Measurements from ENCODE around the gene ABCB8.
"Not testable (repeated sequence)": the region's sequence is repeated elsewhere in the genome, so short reads cannot be mapped to it uniquely, and the experiment has no call there.

Gene ABCB8

DNA sequence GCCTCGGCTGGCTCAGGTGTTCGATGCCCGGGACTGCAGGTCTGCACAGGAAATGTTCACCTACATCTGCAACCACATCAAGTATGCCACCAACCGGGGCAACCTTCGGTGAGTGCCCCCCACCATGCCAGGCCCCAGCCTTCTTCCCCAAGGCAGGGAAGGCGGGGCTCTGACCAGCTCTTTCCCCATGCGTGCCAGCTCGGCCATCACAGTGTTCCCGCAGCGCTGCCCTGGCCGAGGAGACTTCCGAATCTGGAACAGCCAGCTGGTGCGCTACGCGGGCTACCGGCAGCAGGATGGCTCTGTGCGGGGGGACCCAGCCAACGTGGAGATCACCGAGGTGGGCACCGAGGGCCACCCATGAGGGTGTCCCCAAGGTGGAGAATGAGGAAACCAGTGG is 29.9 kb upstream of the ABCB8 start:
- no peak for DNase-seq

DNA sequence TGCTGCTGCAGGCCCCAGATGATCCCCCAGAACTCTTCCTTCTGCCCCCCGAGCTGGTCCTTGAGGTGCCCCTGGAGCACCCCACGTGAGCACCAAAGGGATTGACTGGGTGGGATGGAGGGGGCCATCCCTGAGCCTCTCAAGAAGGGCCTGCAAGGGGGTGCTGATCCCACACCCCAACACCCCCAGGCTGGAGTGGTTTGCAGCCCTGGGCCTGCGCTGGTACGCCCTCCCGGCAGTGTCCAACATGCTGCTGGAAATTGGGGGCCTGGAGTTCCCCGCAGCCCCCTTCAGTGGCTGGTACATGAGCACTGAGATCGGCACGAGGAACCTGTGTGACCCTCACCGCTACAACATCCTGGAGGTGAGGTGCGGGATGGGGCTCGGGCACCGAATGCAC is 29.2 kb upstream of the ABCB8 start:
- no peak for DNase-seq

DNA sequence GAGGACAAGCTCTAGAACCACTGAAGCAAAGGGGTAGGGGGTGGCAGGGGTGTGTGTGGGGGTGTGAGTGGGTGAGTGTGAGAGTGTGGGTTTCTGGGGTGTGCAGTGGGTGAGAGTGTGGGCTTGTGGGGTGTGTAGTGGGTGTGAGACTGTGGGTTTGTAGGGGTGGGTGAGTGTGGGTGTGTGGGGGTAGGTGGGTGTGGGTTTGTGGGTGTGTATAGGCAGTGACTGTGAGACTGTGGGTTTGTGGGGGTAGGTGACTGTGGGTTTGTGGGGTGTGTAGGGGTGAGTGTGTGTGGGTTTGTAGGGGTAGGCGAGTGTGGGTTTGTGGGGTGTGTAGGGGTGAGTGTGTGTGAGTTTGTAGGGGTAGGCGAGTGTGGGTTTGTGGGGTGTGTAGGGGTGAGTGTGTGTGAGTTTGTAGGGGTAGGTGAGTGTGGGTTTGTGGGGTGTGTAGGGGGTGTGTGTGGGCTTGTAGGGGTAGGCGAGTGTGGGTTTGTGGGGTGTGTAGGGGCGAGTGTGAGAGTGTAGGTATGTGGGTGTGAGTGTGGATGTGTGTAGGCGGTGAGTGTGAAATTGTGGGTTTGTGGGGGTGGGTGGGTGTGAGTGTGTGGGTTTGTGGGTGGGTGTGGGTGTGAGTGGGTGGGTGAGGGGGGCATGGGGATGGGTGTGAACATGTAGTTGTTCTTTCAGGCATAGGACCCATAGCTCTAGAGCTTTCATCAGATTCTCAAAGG is 28.6 kb upstream of the ABCB8 start:
- DNase-seq, result no peak

DNA sequence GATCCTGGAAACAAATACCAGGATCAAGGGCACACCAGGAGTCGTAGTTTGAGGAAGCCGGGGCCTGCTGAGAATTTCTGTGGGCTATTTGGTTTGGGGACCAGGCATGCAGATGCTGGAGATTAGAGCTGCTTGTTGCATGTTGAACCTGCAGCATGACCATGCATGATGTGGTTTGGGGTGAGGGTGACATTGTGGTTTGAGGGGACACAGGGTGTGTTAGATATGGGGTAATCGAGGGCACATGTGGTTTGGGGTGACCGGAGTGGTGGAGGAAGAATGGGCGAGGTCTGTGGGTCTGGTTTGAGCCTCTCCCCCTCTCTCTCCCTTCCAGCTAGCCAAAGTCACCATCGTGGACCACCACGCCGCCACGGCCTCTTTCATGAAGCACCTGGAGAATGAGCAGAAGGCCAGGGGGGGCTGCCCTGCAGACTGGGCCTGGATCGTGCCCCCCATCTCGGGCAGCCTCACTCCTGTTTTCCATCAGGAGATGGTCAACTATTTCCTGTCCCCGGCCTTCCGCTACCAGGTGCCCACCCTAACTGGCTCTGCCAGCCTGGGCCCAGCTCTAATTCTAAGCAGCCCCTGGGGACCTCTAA is 27.3 kb upstream of the ABCB8 start:
- no peak for DNase-seq

DNA sequence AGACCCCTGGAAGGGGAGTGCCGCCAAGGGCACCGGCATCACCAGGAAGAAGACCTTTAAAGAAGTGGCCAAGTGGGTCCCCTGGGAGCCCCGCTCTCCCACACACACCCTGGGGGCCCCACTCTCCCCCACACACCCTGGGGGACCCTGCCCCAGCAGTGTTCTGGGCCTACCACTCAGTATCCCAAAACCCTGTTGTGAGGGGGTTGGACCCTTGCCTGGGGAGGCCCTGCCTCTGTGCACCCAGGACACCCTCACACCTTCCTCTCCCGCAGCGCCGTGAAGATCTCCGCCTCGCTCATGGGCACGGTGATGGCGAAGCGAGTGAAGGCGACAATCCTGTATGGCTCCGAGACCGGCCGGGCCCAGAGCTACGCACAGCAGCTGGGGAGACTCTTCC is 26.7 kb upstream of the ABCB8 start:
- DNase-seq, result no peak

DNA sequence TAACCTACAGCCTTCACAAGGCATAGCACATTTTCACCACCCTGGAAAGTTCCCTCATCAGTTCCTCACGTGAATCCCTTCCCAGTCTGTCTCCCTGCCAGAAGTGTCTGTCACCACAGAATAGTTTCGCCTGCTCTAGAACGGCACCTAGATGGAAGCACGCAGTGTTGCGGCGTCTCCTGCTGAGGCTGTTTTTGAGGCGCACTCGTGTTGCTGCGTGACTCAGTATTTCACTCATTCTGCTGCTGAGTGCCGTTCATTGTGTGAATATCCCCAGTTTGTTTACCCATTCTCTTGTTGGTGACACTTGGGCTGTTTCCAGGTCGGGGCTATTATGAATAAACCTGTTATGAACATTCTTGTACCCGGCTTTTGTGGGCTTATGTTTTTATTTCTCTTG is 24.7 kb upstream of the ABCB8 start:
- DNase-seq, result no peak

DNA sequence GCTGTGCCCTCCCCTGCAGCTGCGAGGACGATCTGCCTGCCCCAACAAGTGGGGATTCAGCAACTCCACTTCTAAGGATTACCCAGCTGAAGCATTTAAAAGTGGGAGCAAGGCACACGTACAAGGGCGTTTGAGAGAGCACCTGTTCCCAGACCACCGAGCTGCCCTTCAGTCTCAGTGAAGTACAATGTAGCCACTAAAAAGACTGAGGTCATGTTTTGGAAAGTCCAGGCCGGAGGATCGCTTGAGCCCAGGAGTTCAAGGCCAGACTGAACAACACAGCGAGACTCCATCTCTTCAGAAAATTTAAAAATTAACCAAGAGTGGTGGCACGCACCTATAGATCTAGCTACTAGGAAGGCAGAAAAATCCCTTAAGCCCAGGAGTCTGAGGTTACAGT is 22.7 kb upstream of the ABCB8 start:
- no peak for DNase-seq

DNA sequence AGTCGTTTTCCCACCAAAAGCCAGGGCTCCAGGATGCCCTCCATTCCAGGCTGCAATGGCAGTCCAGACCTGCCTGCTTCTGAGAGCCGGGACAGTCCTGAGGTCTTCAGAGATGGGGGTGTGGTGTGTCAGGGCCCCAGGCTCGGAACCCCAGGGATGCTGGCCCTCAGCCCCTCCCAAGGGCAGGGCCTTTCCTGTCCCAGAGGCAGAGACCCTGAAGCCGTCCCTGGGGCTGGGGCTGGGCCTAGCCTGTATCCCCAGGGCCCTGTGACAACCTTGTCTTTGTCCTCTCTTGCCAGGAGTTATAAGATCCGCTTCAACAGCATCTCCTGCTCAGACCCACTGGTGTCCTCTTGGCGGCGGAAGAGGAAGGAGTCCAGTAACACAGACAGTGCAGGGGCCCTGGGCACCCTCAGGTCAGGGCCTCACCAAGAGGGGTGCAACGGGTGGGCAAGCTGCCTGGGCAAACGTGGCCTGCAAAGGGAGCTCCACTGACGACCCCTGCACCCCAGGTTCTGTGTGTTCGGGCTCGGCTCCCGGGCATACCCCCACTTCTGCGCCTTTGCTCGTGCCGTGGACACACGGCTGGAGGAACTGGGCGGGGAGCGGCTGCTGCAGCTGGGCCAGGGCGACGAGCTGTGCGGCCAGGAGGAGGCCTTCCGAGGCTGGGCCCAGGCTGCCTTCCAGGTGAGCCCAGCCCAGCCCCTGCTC is 21.5 kb upstream of the ABCB8 start:
- no peak for DNase-seq

DNA sequence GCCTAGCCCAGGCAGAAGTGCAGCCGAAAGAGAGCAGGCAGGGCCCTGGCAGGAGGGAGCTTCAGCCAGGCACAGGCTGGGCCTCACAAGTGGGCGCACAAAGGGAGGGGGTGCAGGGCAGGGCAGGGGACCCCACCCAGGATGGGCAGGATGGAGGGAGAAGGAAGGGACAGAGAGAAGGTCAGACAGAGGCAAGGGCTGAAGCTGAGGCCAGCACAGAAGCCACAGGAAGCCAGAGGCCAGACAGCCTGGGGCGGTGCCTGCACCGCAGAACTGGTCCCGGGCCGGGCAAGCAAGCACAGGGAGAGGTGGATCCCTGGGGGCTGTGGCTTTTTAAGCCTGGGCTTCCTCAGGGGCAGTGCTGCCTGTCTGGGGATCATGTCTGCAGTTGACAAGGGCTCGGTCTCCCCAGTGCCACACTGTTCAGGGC is 20.8 kb upstream of the ABCB8 start:
- DNase-seq, result no peak

DNA sequence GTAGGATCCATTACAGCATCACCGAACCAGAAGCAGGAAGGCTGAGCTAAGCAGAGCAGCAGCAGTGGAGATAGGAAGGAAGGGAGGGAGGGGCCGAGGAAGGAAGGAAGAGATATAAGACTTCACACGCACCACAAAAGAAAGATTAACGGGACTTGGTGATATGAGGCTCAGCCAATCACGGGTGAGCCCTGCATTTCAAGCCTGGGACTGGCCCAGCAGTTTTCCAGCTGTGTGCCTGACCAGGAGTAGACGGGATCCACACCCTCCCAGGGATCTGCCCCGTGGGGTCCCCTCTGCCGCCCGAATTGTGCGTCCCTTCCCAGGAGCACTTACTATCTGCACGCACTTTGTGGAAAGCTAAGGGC is 20.1 kb upstream of the ABCB8 start:
- no peak for DNase-seq

DNA sequence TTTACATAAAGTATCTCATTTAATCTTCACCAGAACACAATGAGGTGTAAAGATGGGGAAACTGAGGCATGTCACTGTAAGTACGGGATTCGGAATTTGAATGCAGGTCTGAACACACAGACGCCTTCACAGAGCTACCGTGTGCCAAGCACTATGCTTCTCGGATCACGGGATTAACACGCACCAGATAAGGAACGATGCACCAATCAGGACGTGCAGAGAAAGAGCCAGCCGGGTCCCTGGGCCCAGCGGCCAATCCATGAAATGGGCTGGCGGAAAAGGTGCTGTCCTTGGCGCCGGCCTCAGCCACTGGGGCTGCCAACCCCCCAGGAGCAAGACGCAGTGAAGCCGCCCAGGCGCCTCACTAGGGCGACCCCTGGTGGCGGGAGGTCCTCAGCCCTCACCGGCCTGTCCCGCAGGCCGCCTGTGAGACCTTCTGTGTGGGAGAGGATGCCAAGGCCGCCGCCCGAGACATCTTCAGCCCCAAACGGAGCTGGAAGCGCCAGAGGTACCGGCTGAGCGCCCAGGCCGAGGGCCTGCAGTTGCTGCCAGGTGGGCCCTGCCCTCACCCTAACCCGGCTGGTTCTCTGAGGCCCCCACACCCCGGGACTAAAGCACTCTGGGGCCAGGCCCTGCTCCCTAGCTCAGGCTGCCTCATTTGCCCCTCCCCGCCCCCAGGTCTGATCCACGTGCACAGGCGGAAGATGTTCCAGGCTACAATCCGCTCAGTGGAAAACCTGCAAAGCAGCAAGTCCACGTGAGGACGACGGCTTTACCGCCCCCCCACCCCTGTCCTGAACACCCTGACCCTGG is 19.5 kb upstream of the ABCB8 start:
- no peak for DNase-seq

DNA sequence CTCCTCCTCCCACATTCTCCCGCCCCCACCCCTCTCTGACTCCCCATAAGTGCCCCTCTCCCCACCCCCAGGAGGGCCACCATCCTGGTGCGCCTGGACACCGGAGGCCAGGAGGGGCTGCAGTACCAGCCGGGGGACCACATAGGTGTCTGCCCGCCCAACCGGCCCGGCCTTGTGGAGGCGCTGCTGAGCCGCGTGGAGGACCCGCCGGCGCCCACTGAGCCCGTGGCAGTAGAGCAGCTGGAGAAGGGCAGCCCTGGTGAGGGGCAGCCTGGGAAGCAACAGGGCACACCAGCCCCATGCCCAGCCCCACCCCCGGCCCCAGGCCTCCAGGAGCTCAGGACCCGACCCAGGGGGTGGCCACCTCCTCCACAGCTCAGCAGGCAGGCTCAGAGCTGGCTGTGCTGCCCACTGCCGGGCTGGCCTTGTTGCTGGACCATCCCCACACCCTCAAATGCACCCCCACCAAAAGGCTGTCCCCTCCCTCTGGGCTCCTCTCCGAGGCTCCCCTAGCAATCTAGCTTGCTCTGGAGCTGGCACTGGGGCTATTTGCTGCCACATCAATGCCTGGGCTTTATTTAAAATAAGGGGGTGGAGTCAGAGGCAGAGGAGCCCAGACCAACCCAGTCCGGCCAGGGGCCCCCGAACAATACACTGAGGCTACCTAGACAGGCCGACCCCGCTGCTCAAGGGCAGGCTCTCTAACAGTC is 18.8 kb upstream of the ABCB8 start:
- no peak for DNase-seq

DNA sequence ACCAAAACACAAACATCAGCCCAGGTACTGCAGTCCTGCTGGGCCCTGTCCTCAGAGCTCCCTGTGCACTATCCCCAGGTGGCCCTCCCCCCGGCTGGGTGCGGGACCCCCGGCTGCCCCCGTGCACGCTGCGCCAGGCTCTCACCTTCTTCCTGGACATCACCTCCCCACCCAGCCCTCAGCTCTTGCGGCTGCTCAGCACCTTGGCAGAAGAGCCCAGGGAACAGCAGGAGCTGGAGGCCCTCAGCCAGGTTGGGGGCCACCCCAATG is 18.3 kb upstream of the ABCB8 start:
- no peak for DNase-seq

DNA sequence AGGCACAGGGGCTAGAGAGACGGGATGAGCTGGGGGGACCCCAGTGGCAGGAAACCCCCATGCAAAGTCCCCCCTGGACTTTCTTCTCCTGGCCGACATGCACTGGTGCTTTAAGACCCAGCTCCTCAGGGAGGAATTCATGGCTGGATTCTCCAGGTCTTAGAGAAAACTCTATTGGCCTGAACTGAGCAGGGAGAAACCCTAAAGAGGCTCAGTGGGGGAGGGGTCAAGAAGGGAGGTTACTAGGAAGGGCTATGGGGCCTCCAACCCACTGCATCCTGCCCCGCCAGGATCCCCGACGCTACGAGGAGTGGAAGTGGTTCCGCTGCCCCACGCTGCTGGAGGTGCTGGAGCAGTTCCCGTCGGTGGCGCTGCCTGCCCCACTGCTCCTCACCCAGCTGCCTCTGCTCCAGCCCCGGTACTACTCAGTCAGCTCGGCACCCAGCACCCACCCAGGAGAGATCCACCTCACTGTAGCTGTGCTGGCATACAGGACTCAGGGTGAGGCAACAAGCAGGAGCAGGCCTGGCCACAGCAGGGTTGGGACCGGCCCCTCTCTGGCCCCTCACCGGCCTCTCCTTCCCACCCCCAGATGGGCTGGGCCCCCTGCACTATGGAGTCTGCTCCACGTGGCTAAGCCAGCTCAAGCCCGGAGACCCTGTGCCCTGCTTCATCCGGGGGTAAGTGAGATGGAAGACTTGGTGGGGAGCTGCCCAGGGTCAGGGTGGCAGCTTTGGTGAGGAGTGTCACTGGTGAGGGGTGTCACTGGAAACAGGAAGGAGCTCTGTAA is 17.7 kb upstream of the ABCB8 start:
- no peak for DNase-seq

DNA sequence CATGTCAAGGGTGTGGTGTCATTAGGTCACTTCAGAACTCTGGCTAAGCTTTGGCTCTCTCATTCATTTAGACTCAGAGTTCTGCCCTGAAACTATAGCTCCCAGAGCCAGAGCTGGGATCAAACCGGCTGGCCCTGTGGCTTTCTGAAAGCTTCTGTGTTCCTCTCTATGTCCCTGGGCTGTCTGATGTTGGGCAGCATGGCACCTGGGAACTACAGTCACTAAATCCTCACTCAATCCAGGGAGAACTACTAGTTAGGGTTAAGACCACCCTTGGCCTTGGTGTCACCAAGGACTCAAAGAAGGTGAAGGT is 17.2 kb upstream of the ABCB8 start:
- no peak for DNase-seq

DNA sequence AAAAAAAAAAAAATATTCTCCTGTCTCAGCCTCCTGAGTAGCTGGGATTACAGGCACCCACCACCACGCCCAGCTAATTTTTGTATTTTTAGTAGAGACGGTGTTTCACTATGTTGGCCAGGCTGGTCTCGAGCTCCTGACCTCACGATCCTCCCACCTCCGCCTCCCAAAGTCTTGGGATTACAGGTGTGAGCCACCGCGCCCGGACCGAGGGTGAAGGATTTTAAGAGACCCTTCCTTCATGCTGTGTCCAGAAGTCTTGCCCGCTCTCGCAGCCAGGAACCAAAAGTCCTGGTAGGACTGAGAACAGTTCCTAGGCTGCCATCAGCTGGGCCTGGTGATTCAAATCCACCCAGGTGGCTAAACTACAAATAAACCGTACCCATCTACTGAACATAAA is 16.6 kb upstream of the ABCB8 start:
- not testable (repeated sequence) for DNase-seq

DNA sequence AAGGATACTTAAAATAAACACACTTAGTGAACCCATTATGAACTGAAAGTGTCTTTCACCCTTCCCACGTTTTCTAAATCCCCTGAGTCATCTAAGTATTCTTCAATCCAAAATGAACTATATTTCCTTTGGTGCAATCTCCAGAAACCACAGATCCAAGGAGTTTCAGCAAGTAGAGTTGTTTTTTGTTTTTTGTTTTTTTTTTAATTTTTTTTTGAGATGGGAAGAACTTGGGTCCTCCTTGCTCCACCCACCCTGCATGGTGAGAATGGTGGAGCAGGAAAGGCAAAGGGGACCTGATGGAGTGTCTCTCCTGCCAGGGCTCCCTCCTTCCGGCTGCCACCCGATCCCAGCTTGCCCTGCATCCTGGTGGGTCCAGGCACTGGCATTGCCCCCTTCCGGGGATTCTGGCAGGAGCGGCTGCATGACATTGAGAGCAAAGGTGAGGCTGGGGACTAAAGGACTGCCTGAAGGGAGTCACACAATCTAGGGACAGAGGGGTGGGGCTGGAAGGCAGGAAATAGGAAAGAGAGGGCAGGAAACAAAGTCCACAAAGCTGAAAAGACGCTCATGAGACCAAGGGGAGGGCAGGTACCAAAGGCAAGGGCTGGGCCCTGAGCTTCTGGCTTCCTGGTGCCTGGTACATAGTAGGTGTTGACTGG is 16.1 kb upstream of the ABCB8 start:
- no peak for DNase-seq

DNA sequence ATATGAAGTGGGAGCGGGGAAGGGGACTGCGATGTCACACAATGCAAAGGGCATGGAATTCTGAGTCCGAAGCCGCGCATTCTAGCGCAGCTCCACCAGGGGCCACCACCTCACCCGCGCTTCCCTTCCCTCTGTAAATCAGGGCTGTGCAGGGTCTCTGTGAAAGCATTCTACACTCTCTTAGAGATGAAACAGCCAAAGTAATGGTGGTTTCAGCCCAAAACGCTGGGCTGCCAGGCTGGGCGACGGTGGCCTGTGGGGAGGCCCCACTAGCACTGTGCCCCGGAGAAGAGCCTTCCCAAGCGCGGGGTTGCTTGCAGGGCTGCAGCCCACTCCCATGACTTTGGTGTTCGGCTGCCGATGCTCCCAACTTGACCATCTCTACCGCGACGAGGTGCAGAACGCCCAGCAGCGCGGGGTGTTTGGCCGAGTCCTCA is 15.3 kb upstream of the ABCB8 start:
- peak; percentile 59 for DNase-seq

DNA sequence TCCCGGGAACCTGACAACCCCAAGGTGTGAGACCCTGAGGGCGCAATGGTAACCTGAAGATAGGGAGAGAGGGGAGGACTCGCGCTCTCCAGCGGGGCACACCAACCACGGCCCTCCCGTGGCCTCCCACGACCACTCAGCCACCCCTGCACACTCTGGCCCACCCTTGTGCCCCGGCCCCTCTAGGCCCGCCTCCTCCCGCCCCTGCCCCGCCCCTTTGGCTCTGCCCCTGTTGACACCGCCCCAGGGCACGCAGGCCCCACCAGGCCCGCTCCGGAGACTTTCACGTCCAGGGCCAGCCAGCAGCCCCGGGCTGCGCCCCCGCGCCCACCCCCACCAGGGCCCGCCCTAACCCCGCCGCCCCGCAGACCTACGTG is 14.9 kb upstream of the ABCB8 start:
- no peak for DNase-seq

DNA sequence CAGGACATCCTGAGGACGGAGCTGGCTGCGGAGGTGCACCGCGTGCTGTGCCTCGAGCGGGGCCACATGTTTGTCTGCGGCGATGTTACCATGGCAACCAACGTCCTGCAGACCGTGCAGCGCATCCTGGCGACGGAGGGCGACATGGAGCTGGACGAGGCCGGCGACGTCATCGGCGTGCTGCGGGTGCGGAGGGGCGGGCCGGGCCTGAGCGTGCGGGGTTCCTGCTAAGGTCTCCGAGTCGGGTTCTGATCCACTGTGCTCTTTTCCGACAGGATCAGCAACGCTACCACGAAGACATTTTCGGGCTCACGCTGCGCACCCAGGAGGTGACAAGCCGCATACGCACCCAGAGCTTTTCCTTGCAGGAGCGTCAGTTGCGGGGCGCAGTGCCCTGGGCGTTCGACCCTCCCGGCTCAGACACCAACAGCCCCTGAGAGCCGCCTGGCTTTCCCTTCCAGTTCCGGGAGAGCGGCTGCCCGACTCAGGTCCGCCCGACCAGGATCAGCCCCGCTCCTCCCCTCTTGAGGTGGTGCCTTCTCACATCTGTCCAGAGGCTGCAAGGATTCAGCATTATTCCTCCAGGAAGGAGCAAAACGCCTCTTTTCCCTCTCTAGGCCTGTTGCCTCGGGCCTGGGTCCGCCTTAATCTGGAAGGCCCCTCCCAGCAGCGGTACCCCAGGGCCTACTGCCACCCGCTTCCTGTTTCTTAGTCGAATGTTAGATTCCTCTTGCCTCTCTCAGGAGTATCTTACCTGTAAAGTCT is 14.3 kb upstream of the ABCB8 start:
- DNase-seq, result peak; percentile 81

DNA sequence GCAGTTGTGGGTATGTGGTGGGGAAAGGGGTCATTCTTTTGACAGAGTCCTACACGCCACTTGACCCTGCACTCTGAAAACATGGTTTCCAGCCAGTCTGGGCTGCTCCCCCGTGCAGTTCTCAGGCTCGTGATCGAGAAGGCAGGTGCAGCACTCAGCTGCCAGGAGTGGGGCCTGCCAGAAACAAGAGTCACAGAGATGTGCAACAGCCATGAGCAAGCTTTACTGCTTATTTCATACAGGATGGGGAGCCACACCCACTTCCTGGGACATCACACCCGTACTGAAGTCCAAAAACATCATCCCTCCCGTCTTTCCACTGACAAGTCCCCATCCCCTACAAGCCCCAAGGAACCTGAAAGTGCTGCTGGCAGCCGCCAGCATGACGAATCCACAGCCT is 13.3 kb upstream of the ABCB8 start:
- no peak for DNase-seq
